HG03575 (cell line): ENCODE measurements around the gene MYH11.
"Not testable (repeated sequence)": the region's sequence is repeated elsewhere in the genome, so short reads cannot be mapped to it uniquely, and the experiment has no call there.

ENCODE experiments used
- ATAC-seq: cut with Tn5 transposase; IDR thresholded peaks from one replicate; pipeline ENCODE4 v1.9.1; 2021; ENCODE audit not compliant: unreplicated experiment, insufficient number of reproducible peaks, low FRiP score; ENCODE audit errors: extremely low read depth

MYH11 gene

DNA sequence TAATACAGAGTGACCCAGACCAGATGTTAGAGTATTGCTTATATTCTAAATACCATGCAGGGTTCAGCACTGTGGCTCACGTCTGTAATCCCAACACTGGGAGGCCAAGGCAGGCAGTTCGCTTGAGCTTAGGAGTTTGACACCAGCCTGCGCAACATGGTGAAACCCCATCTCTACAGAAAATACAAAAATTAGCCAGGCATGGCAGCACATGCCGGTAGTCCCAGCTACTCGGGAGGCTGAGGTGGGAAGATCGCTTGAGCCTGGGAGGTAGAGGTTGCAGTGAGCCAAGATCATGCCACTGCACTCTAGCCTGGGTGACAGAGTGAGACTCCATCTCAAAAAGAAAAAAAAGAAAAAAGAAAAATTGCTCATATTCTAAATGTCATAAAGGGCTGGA is 6.3 kb downstream of the MYH11 start:
- ATAC-seq: not testable (repeated sequence)

- ATAC-seq: no peak
Measured at GRCh38 chr16:15849209-15849981, 7.4 kb downstream of the MYH11 start.

DNA sequence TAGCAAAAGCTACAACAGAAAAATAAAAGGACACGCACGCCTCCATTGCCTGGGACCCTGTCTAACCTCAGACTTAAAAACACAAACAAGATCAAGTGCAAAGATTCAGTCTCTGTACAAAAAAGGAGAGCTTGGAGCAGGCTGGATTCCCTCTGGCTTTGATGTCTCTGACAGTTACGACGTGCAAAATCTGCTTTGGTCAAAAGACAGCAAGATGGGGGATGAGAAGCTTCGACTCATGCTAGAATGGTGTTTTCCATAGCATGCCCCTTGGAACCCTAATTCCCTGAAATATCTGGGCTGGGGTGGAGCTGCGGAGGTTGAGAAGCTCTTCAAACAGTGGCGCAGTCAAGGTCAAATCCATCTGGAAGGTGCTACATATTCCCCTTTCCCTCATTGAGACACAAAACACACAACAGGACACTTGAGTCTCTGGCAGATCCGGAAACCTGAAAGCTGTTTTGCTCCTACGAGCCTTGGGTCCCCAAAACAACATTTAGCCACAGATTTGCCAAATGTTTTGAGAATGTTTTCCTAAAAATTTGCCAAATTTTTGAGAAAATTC is 9.1 kb downstream of the MYH11 start:
- no peak for ATAC-seq

- ATAC-seq: no peak
Measured at GRCh38 chr16:15846510-15846909, 10.3 kb downstream of the MYH11 start.

DNA sequence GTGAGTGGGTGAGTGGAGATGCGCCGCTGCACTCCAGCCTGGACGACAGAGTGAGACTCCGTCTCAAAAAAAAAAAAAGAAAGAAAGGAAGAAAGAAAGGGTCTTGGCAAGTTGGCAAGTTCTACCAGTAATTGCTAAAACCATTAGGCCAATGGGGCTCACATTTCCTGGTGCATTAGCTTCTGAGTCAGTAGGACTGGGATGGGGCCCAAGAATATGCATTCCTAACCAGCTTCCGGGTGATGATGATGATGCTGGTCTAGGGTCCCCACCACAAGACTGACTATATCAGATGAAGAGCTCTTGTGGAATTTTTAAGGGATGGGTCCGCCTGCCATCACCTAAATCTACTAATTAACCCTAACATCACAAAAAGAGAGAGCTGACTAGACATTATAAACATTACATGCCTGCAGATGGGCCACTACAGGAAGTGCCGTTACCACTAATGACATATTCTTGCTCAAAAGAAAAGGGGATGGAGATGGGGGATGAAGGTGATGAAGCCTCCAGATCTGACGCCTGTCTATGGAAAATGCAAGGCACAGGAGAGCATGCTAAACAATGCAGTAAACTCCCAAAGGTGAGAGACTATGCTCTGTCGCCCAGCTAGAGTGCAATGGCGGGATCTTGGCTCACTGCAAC is 13.1 kb downstream of the MYH11 start:
- ATAC-seq: no peak

- ATAC-seq: not testable (repeated sequence)
Measured at GRCh38 chr16:15839204-15839603, 17.6 kb downstream of the MYH11 start.

GRCh38 chr16:15837761-15838160 is 19.1 kb downstream of the MYH11 start:
- no peak for ATAC-seq

GRCh38 chr16:15836965-15837611 is 19.7 kb downstream of the MYH11 start:
- no peak for ATAC-seq

DNA sequence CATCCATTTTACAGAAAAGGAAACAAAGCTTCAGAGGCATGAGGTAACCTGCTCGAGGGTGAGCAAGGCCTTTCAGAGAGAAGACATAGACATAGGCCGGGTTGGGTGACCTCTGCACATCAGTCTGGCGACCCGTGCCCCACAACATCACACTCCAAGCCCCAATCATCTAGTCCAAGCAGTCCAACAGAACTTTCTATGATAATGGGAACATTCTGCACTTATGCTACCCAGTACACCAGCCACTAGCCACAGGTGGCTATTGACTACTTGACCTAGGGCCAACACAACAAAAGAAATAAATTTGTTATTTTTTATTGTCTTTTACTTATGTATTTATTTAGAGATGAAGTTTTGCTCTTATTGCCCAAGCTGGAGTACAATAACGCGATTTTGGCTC is 20.8 kb downstream of the MYH11 start:
- ATAC-seq: no peak

DNA sequence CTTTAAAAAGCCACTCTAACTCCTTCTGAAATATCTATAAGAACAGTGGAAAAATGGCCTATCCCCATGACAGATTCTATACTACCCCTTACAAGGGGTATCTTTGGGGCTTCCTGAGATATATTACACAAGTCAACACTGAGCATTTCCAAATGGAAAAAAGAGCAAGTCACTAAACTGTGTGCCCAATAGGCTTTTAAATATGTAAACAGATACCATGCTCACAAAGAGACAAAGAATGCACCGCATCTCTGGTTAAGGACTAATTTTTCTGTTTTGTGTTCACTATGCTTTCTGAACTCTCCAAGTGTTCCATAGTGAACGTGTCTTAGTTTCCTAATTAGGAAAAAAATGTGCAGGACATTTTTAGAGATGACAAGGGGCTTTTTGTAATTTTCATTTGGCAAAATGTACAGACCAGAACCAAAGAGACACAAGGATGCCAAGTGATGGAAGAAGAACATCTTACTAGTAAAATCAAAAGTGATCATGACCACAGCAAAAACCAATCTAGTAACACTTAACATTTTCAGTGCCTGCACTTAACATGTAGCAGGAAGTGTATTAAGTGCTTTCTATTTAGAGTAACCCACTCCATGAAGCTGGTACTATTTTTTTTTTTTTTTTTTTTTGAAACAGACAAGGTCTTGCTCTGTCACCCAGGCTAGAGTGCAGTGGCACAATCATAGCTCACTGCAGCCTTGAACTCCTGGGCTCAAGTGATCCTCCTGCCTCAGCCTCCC is 21.5 kb downstream of the MYH11 start:
- ATAC-seq: no peak

GRCh38 chr16:15834502-15834901 is 22.3 kb downstream of the MYH11 start:
- no peak for ATAC-seq

DNA sequence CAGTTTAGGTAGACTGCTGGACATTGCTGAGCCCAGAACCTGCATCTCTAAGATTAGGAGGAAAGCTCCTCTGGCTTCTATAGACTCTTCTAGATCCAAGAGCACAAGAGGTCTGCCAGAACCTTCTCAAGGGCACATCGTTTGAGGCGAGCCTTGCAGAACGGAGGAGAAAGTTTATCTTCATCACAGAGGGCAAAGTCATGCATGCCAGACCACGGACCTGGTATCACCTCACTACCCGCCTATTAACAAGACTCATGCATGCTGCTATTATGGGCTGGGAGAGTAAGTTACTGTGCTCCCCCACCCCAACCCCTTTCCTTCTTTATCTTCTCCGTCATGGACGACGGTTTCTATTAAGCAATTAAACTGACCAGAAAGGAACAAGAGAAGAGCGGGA is 23.3 kb downstream of the MYH11 start:
- no peak for ATAC-seq

GRCh38 chr16:15832241-15832640 is 24.6 kb downstream of the MYH11 start:
- ATAC-seq: no peak

DNA sequence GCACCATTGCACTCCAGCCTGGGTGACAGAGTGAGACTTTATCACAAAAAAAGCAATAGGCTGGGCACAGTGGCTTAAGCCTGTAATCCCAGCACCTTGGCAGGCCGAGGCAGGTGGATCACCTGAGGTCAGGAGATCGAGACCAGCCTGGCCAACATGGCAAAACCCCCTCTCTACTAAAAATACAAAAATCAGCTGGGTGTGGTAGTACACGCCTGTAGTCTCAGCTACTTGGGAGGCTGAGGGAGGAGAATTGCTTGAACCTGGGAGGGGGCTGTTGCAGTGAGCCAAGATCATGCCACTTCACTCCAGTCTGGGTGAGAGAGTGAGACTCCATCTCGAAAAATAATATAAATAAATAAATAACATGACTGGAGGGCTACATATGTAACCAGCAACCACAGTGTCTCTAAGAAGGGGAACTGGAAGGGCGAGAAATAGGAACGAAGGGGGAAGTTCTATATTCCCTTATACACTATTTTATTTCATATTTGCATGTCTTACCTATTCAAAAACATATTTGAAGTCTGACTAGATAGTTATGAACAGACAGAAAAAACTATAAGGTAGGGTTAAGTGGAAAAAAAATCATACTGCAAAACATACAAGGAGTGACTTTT is 25.9 kb downstream of the MYH11 start:
- no peak for ATAC-seq

GRCh38 chr16:15829460-15829859 is 27.4 kb downstream of the MYH11 start:
- no peak for ATAC-seq

GRCh38 chr16:15827709-15828343 is 29.0 kb downstream of the MYH11 start:
- no peak for ATAC-seq

- no peak for ATAC-seq
Measured at GRCh38 chr16:15827299-15827698, 29.5 kb downstream of the MYH11 start.

DNA sequence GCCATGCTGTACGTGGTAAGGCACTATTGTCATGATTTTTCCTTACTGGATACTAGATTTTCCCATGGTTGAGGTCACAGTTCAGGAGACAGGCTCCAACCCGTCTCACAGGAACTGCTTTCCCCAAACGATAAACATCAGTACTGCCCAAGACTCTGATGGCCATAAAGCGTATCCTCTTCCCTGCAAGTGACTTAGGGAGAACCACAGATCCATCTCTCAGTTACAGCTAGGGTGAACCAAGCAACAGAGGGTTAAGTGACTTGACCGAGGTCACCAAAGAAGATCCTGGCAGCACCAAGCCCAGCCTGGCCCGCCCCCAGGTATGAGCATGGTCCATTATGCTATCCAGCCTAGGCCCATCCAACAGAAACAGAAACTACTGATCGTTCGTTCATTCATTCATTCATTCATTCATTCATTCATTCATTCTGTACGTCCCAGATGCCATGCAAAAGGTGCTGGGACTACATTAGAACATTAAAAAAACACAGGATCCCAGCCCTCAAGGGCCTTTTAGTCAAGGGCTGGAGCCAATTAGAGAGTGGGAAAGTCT is 31.0 kb downstream of the MYH11 start:
- ATAC-seq: no peak
